ENCODE data around the gene AQP6. TPM values are rescaled to one million over a fixed set of nuclear protein-coding genes. Genes with fewer than 3 reads are reported as not detected.

The AQP6 gene
- total and polyA plus RNA-seq, 4 donors = 0.39 TPM; not detected in 3

- no peak for ATAC-seq (ENCODE audit: low FRiP score)
- Histone ChIP-seq H3K9me3 (ENCODE audit: control insufficient read depth, low read length) (no peaks in the 10 kb centered on the region), H3K4me1 (ENCODE audit: control insufficient read depth in 1 of 2, insufficient read depth in 2 of 2, low read length in 2 of 2) (no peaks in the 10 kb centered on the region), H3K27me3 (ENCODE audit: control insufficient read depth in 1 of 2, insufficient read depth in 2 of 2, low read length in 1 of 2) (no peaks in the 10 kb centered on the region), H3K27ac (ENCODE audit: low read depth in 1 of 2, low read length in 2 of 2) (no peak overlapping the region), H3K4me3 (ENCODE audit: low read length in 2 of 2) (no peak overlapping the region), H3K36me3 (ENCODE audit: control insufficient read depth in 1 of 2, insufficient read depth in 2 of 2, low read length in 1 of 2) (no peaks in the 10 kb centered on the region)
- intact Hi-C loops (cut with DNase I) = no loop called here
- 92 to 96% methylated on average over 9 of the region's 9 CpGs for WGBS, 2 donors
- DNase-seq = peak in 1 of 2 donors; percentile 50
Observed at GRCh38 chr12:49972129-49972528, 618 bp upstream of the AQP6 start.

- no peaks in the 10 kb centered on the region for H3K4me1 ChIP-seq (ENCODE audit: control insufficient read depth in 1 of 2, insufficient read depth in 2 of 2, low read length in 2 of 2)
- H3K27me3 ChIP-seq (ENCODE audit: control insufficient read depth in 1 of 2, insufficient read depth in 2 of 2, low read length in 1 of 2) = no peaks in the 10 kb centered on the region
- H3K36me3 ChIP-seq (ENCODE audit: control insufficient read depth in 1 of 2, insufficient read depth in 2 of 2, low read length in 1 of 2) = no peaks in the 10 kb centered on the region
- 77 to 80% methylated on average over 19 of the region's 19 CpGs for WGBS, 2 donors
- peak; percentile 48 to 57 for DNase-seq
- H3K9me3 ChIP-seq (ENCODE audit: control insufficient read depth, low read length) = no peaks in the 10 kb centered on the region
- H3K4me3 ChIP-seq (ENCODE audit: low read length in 2 of 2) = no peak overlapping the region
- intact Hi-C loops (cut with DNase I) = no loop called here
- ATAC-seq (ENCODE audit: low FRiP score) = no peak
- no peak overlapping the region for H3K27ac ChIP-seq (ENCODE audit: low read depth in 1 of 2, low read length in 2 of 2)
Observed at GRCh38 chr12:49973361-49973830, 649 bp downstream of the AQP6 start.

- DNase-seq = peak; percentile 85 to 87
- Histone ChIP-seq H3K4me1 (ENCODE audit: control insufficient read depth in 1 of 2, insufficient read depth in 2 of 2, low read length in 2 of 2) (no peaks in the 10 kb centered on the region), H3K4me3 (ENCODE audit: low read length in 2 of 2) (no peak overlapping the region), H3K27me3 (ENCODE audit: control insufficient read depth in 1 of 2, insufficient read depth in 2 of 2, low read length in 1 of 2) (no peaks in the 10 kb centered on the region), H3K36me3 (ENCODE audit: control insufficient read depth in 1 of 2, insufficient read depth in 2 of 2, low read length in 1 of 2) (no peaks in the 10 kb centered on the region), H3K9me3 (ENCODE audit: control insufficient read depth, low read length) (no peaks in the 10 kb centered on the region), H3K27ac (ENCODE audit: low read depth in 1 of 2, low read length in 2 of 2) (no peak overlapping the region)
- WGBS, 2 donors = 34 to 36% methylated on average over 15 of the region's 15 CpGs
- intact Hi-C loops (cut with DNase I) = no loop called here
- peak; percentile 74 for ATAC-seq (ENCODE audit: low FRiP score)
Observed at GRCh38 chr12:49974231-49974675, 1.5 kb downstream of the AQP6 start.

- Histone ChIP-seq H3K36me3 (ENCODE audit: control insufficient read depth in 1 of 2, insufficient read depth in 2 of 2, low read length in 1 of 2) (no peaks in the 10 kb centered on the region), H3K27me3 (ENCODE audit: control insufficient read depth in 1 of 2, insufficient read depth in 2 of 2, low read length in 1 of 2) (no peaks in the 10 kb centered on the region), H3K4me1 (ENCODE audit: control insufficient read depth in 1 of 2, insufficient read depth in 2 of 2, low read length in 2 of 2) (no peaks in the 10 kb centered on the region), H3K27ac (ENCODE audit: low read depth in 1 of 2, low read length in 2 of 2) (no peak overlapping the region), H3K9me3 (ENCODE audit: control insufficient read depth, low read length) (no peaks in the 10 kb centered on the region), H3K4me3 (ENCODE audit: low read length in 2 of 2) (no peak overlapping the region)
- intact Hi-C loops (cut with DNase I) = no loop called here
- 9 to 14% methylated on average over 8 of the region's 8 CpGs for WGBS, 2 donors
- DNase-seq = peak in 1 of 2 donors; percentile 40
- ATAC-seq (ENCODE audit: low FRiP score) = peak; percentile 34
Observed at GRCh38 chr12:49974677-49975317, 2.0 kb downstream of the AQP6 start.

- no peak for ATAC-seq (ENCODE audit: low FRiP score)
- WGBS, 2 donors = 41 to 44% methylated on average over 17 of the region's 17 CpGs
- Histone ChIP-seq H3K27me3 (ENCODE audit: control insufficient read depth in 1 of 2, insufficient read depth in 2 of 2, low read length in 1 of 2) (no peaks in the 10 kb centered on the region), H3K27ac (ENCODE audit: low read depth in 1 of 2, low read length in 2 of 2) (no peak overlapping the region), H3K4me3 (ENCODE audit: low read length in 2 of 2) (no peak overlapping the region), H3K36me3 (ENCODE audit: control insufficient read depth in 1 of 2, insufficient read depth in 2 of 2, low read length in 1 of 2) (no peaks in the 10 kb centered on the region), H3K4me1 (ENCODE audit: control insufficient read depth in 1 of 2, insufficient read depth in 2 of 2, low read length in 2 of 2) (no peaks in the 10 kb centered on the region), H3K9me3 (ENCODE audit: control insufficient read depth, low read length) (no peaks in the 10 kb centered on the region)
- intact Hi-C loops (cut with DNase I) = no loop called here
- DNase-seq = peak; percentile 45 to 72
Observed at GRCh38 chr12:49975318-49975761, 2.6 kb downstream of the AQP6 start.

- intact Hi-C loops (cut with DNase I) = no loop called here
- Histone ChIP-seq H3K27me3 (ENCODE audit: control insufficient read depth in 1 of 2, insufficient read depth in 2 of 2, low read length in 1 of 2) (no peaks in the 10 kb centered on the region), H3K27ac (ENCODE audit: low read depth in 1 of 2, low read length in 2 of 2) (no peak overlapping the region), H3K4me1 (ENCODE audit: control insufficient read depth in 1 of 2, insufficient read depth in 2 of 2, low read length in 2 of 2) (no peaks in the 10 kb centered on the region), H3K4me3 (ENCODE audit: low read length in 2 of 2) (no peak overlapping the region), H3K9me3 (ENCODE audit: control insufficient read depth, low read length) (no peaks in the 10 kb centered on the region), H3K36me3 (ENCODE audit: control insufficient read depth in 1 of 2, insufficient read depth in 2 of 2, low read length in 1 of 2) (no peaks in the 10 kb centered on the region)
- 90 to 100% methylated on average over 2 of the region's 2 CpGs for WGBS, 2 donors
- DNase-seq (peak in 1 of 2 donors; percentile 14), ATAC-seq (ENCODE audit: low FRiP score) (no peak)
Observed at GRCh38 chr12:49976557-49976956, 3.8 kb downstream of the AQP6 start.

- WGBS, 2 donors = 95 to 98% methylated on average over 4 of the region's 4 CpGs
- Histone ChIP-seq H3K4me3 (ENCODE audit: low read length in 2 of 2) (no peak overlapping the region), H3K36me3 (ENCODE audit: control insufficient read depth in 1 of 2, insufficient read depth in 2 of 2, low read length in 1 of 2) (no peaks in the 10 kb centered on the region), H3K27me3 (ENCODE audit: control insufficient read depth in 1 of 2, insufficient read depth in 2 of 2, low read length in 1 of 2) (no peaks in the 10 kb centered on the region), H3K27ac (ENCODE audit: low read depth in 1 of 2, low read length in 2 of 2) (no peak overlapping the region), H3K9me3 (ENCODE audit: control insufficient read depth, low read length) (no peaks in the 10 kb centered on the region), H3K4me1 (ENCODE audit: control insufficient read depth in 1 of 2, insufficient read depth in 2 of 2, low read length in 2 of 2) (no peaks in the 10 kb centered on the region)
- DNase-seq (no peak), ATAC-seq (ENCODE audit: low FRiP score) (no peak)
- intact Hi-C loops (cut with DNase I) = no loop called here
Observed at GRCh38 chr12:49978125-49978524, 5.4 kb downstream of the AQP6 start.

GRCh38 chr12:49979016-49979586 lies 6.4 kb downstream of the AQP6 start:
- WGBS, 2 donors = 96 to 97% methylated on average over 10 of the region's 10 CpGs
- ATAC-seq (ENCODE audit: low FRiP score) (no peak), DNase-seq (no peak)
- Histone ChIP-seq H3K9me3 (ENCODE audit: control insufficient read depth, low read length) (no peaks in the 10 kb centered on the region), H3K27me3 (ENCODE audit: control insufficient read depth in 1 of 2, insufficient read depth in 2 of 2, low read length in 1 of 2) (no peaks in the 10 kb centered on the region), H3K4me1 (ENCODE audit: control insufficient read depth in 1 of 2, insufficient read depth in 2 of 2, low read length in 2 of 2) (no peaks in the 10 kb centered on the region), H3K27ac (ENCODE audit: low read depth in 1 of 2, low read length in 2 of 2) (no peak overlapping the region), H3K36me3 (ENCODE audit: control insufficient read depth in 1 of 2, insufficient read depth in 2 of 2, low read length in 1 of 2) (no peaks in the 10 kb centered on the region), H3K4me3 (ENCODE audit: low read length in 2 of 2) (no peak overlapping the region)
- intact Hi-C loops (cut with DNase I) = no loop called here

- WGBS, 2 donors = 92 to 98% methylated on average over 3 of the region's 3 CpGs
- intact Hi-C loops (cut with DNase I) = no loop called here
- ATAC-seq (ENCODE audit: low FRiP score) (no peak), DNase-seq (no peak)
- Histone ChIP-seq H3K9me3 (ENCODE audit: control insufficient read depth, low read length) (no peaks in the 10 kb centered on the region), H3K27ac (ENCODE audit: low read depth in 1 of 2, low read length in 2 of 2) (no peak overlapping the region), H3K27me3 (ENCODE audit: control insufficient read depth in 1 of 2, insufficient read depth in 2 of 2, low read length in 1 of 2) (no peaks in the 10 kb centered on the region), H3K36me3 (ENCODE audit: control insufficient read depth in 1 of 2, insufficient read depth in 2 of 2, low read length in 1 of 2) (no peaks in the 10 kb centered on the region), H3K4me3 (ENCODE audit: low read length in 2 of 2) (no peak overlapping the region), H3K4me1 (ENCODE audit: control insufficient read depth in 1 of 2, insufficient read depth in 2 of 2, low read length in 2 of 2) (no peaks in the 10 kb centered on the region)
Observed at GRCh38 chr12:49979791-49980190, 7.0 kb downstream of the AQP6 start.

Data from aorta (tissue), 5 donors.